Endothelial cell of umbilical vein (primary cell): ENCODE results near the gene KCNC4. TPM values are rescaled to one million over a fixed set of nuclear protein-coding genes. Genes with fewer than 3 reads are reported as not detected.

ENCODE experiments used
- BruUV-seq: library from RNA; stranded (reverse); fragments of 400-500 nt; replicated peaks from 2 replicates; lab custom pipeline; 2021; lab: Mats Ljungman, UMichigan
- CTCF ChIA-PET: fragments of 300-600, 350-600 bp; sonication (Branson Sonifier 250); formaldehyde crosslinking; loops from one replicate; lab custom pipeline; 2021; ENCODE audit warnings: antibody characterized with exemption, inconsistent platforms; lab: Charles Lee
- POLR2A ChIA-PET: fragments of 300-600, 350-600 bp; sonication (Branson Sonifier 250); formaldehyde crosslinking; loops from one replicate; lab custom pipeline; 2021; ENCODE audit warnings: antibody characterized with exemption, inconsistent platforms; lab: Charles Lee
- DNase-seq: peaks from one replicate; pipeline ENCODE4 v3.0.0-alpha.2; 2011; ENCODE audit warnings: low read depth, low spot score
- FAIRE-seq: peaks from 2 replicates; lab custom pipeline; 2011; peaks lifted over from hg19 to GRCh38; lab: Jason Lieb, UNC
- H2AFZ ChIP-seq: 2 replicates; pipeline ENCODE4 v1.6.0; 2012; ENCODE audit warnings: low read depth, low read length, control low read depth, inconsistent platforms
- H3K27ac ChIP-seq: 2 replicates; pipeline ENCODE4 v1.5.1; 2011; ENCODE audit warnings: low read depth, mild to moderate bottlenecking, control low read depth, low read length, moderate library complexity; ENCODE audit not compliant: insufficient read depth
- H3K27me3 ChIP-seq, 2 experiments: 2 replicates each; pipeline versions ENCODE4 v1.6.0 to v1.6.1; 2011; ENCODE audit warnings: low read length in 2 of 2, mixed read lengths in 1 of 2; ENCODE audit not compliant: control insufficient read depth in 2 of 2, insufficient read depth in 2 of 2
- H3K36me3 ChIP-seq, 2 experiments: 2 replicates in 1 of 2; 3 replicates in 1 of 2; pipeline ENCODE4 v1.5.1; 2011; ENCODE audit warnings: low read length in 2 of 2, mild to moderate bottlenecking in 1 of 2, moderate library complexity in 1 of 2; ENCODE audit not compliant: control insufficient read depth in 2 of 2, insufficient read depth in 2 of 2; ENCODE audit errors: extremely low read depth in 1 of 2
- H3K4me1 ChIP-seq: 3 replicates; pipeline ENCODE4 v1.5.1; 2011; ENCODE audit warnings: mild to moderate bottlenecking, low read length; ENCODE audit not compliant: control insufficient read depth, insufficient read depth; ENCODE audit errors: extremely low read depth
- H3K4me2 ChIP-seq: 2 replicates; pipeline ENCODE4 v1.6.1; 2011; ENCODE audit warnings: low read length, control low read depth, mixed read lengths; ENCODE audit not compliant: insufficient read depth
- H3K4me3 ChIP-seq, 3 experiments: fragments of 200-600 bp in 1 of 3; sonication (generic), shearing (Covaris generic) in 1 of 3; replicated peaks in 1 of 3; 2 replicates each; pipeline ENCODE4 v1.5.1; 2011 to 2016; ENCODE audit warnings: control low read depth in 3 of 3, low read length in 3 of 3, mild to moderate bottlenecking in 2 of 3, inconsistent platforms in 1 of 3, low read depth in 1 of 3, moderate library complexity in 1 of 3; ENCODE audit not compliant: insufficient read depth in 1 of 3
- H3K79me2 ChIP-seq: 2 replicates; pipeline ENCODE4 v1.6.0; 2012; ENCODE audit warnings: low read length, inconsistent platforms; ENCODE audit not compliant: control insufficient read depth, insufficient read depth
- H3K9ac ChIP-seq: replicated peaks from 2 replicates; pipeline ENCODE3; 2011; ENCODE audit warnings: low read length, control low read depth; ENCODE audit not compliant: insufficient read depth; ENCODE audit errors: extremely low read depth
- H3K9me1 ChIP-seq: replicated peaks from 3 replicates; pipeline ENCODE4 v1.6.0; 2011; ENCODE audit warnings: mild to moderate bottlenecking, low read length; ENCODE audit not compliant: control insufficient read depth, insufficient read depth; ENCODE audit errors: extremely low read depth
- H3K9me3 ChIP-seq: replicated peaks from 2 replicates; pipeline ENCODE4 v1.5.1; 2012; ENCODE audit warnings: low read length, inconsistent platforms; ENCODE audit not compliant: control insufficient read depth, insufficient read depth
- H4K20me1 ChIP-seq: replicated peaks from 2 replicates; pipeline ENCODE3; 2011; ENCODE audit warnings: mild to moderate bottlenecking, low read length; ENCODE audit not compliant: control insufficient read depth, insufficient read depth; ENCODE audit errors: extremely low read depth
- CTCF ChIP-seq, 2 donors: IDR thresholded peaks; 1 replicate in 1 of 2; 2 replicates in 1 of 2; pipeline ENCODE4 v1.5.1; 2011; ENCODE audit warnings: low read length in 2 of 2, mild to moderate bottlenecking in 2 of 2, moderate library complexity in 2 of 2, control low read depth in 1 of 2, inconsistent platforms in 1 of 2, low read depth in 1 of 2; ENCODE audit not compliant: insufficient read depth in 1 of 2; ENCODE audit errors: extremely low read depth in 1 of 2
- EZH2 ChIP-seq: IDR thresholded peaks from 2 replicates; pipeline ENCODE4 v1.6.1; 2012; ENCODE audit warnings: borderline replicate concordance, low read depth, mild to moderate bottlenecking, moderate library complexity, low read length, inconsistent platforms; ENCODE audit not compliant: severe bottlenecking
- FOS ChIP-seq: IDR thresholded peaks from 2 replicates; pipeline ENCODE4 v1.6.1; 2011; ENCODE audit warnings: mild to moderate bottlenecking, low read length, moderate library complexity, borderline replicate concordance; ENCODE audit not compliant: insufficient read depth
- GATA2 ChIP-seq: IDR thresholded peaks from 2 replicates; pipeline ENCODE4 v1.7.0; 2011; ENCODE audit warnings: low read depth, mild to moderate bottlenecking, moderate library complexity, mixed read lengths, low read length; ENCODE audit not compliant: insufficient read length, insufficient read depth
- JUN ChIP-seq: IDR thresholded peaks from 2 replicates; pipeline ENCODE4 v1.6.1; 2011; ENCODE audit warnings: borderline replicate concordance, low read depth; ENCODE audit not compliant: insufficient read length, insufficient read depth
- MAX ChIP-seq: IDR thresholded peaks from 2 replicates; pipeline ENCODE4 v1.6.1; 2011; ENCODE audit not compliant: insufficient read depth, insufficient read length
- MYC ChIP-seq: IDR thresholded peaks from one replicate; pipeline ENCODE4 v1.6.1; 2011; ENCODE audit warnings: mild to moderate bottlenecking, low read depth, low read length
- POLR2A ChIP-seq: IDR thresholded peaks from 2 replicates; pipeline ENCODE4 v1.6.1; 2012; ENCODE audit warnings: low read depth, mild to moderate bottlenecking, control low read depth, low read length
- POLR2AphosphoS5 ChIP-seq: IDR thresholded peaks from 2 replicates; pipeline ENCODE4 v1.6.1; 2012; ENCODE audit warnings: low read depth, mild to moderate bottlenecking, control low read depth, low read length, moderate library complexity; ENCODE audit not compliant: insufficient read depth
- dilution Hi-C: fragments of 300-500 bp; cut with MboI; formaldehyde crosslinking; loops from one replicate; pipeline ENCODE4 v1.15.0; 2019; ENCODE audit warnings: low sequenced_read_pairs; ENCODE audit not compliant: extremely low pct_ligation_motif_present
- intact Hi-C: fragments of 100-400 bp; cut with micrococcal nuclease; formaldehyde crosslinking; loops from one replicate; pipeline ENCODE4 v1.10.0; 2022
- polyA plus RNA-seq, 4 experiments: library from polyadenylated mRNA; depleted of rRNA in 3 of 4; stranded (reverse) in 3 of 4; unstranded in 1 of 4; fragments of >200 nt; gene quantifications; 2 replicates each; pipeline versions ENCODE4 v1.2.1 to v1.2.3, GENCODE V29; 2011 to 2012; ENCODE audit warnings: missing spikeins in 1 of 4
- total RNA-seq: library from RNA; stranded (reverse); gene quantifications from 2 replicates; pipeline ENCODE4 v1.2.3, GENCODE V29; 2021

Gene KCNC4
- total and polyA plus RNA-seq, 2 donors (not counting 3 experiments of a cell fraction or from before 2014, with no cell fraction given): 6.7 to 22.5 TPM

GRCh38 chr1:110254604-110255391 is 44.7 kb downstream of the KCNC4 start:
- H3K9me3 ChIP-seq: no peaks in the 10 kb centered on the region
- H3K9me1 ChIP-seq: no peaks in the 10 kb centered on the region
- no peaks in the 10 kb centered on the region for H3K4me1 ChIP-seq
- dilution Hi-C loops (no loop called here), intact Hi-C loops (no loop called here)
- no peak for DNase-seq
- no peaks in the 10 kb centered on the region for H4K20me1 ChIP-seq
- H3K27ac ChIP-seq: no peak overlapping the region
- H3K27me3 ChIP-seq: peaks cover 0 to 4% of the 10 kb centered on the region in 2 experiments
- no peak overlapping the region for H3K4me3 ChIP-seq
- no peaks in the 10 kb centered on the region for H3K36me3 ChIP-seq
- no peak overlapping the region for H2AFZ ChIP-seq
- H3K4me2 ChIP-seq: no peak overlapping the region
- no peak overlapping the region for H3K9ac ChIP-seq
- H3K79me2 ChIP-seq: no peaks in the 10 kb centered on the region
- FAIRE-seq: no peak
- no TSS peak for BruUV-seq
- POLR2A ChIA-PET: no interaction called here
- CTCF ChIA-PET: no interaction called here
- no peak for TF ChIP-seq FOS
- TF ChIP-seq JUN: no peak
- TF ChIP-seq GATA2: no peak
- TF ChIP-seq POLR2AphosphoS5: no peak
- no peak for TF ChIP-seq POLR2A
- TF ChIP-seq CTCF (IDR thresholded peaks at IDR 0.05; ENCODE audit: extremely low read depth in 1 of 2, insufficient read depth in 1 of 2, low read depth in 1 of 2, low read length in 2 of 2): no peak
- no peak for TF ChIP-seq EZH2
- TF ChIP-seq MAX: no peak
- no peak for TF ChIP-seq MYC
